GM21528 (cell line): ENCODE measurements around the gene PARVA.

Experiments
- ATAC-seq: cut with Tn5 transposase; IDR thresholded peaks from one replicate; pipeline ENCODE4 v1.9.1; 2021; ENCODE audit warnings: mild to moderate bottlenecking, moderate library complexity; ENCODE audit not compliant: unreplicated experiment, low FRiP score

The PARVA gene

GRCh38 chr11:12489246-12489772 lies 111.9 kb downstream of the PARVA start:
- ATAC-seq, result no peak

GRCh38 chr11:12494699-12495098 lies 117.3 kb downstream of the PARVA start:
- ATAC-seq, result no peak

GRCh38 chr11:12496181-12497025 lies 119.0 kb downstream of the PARVA start:
- ATAC-seq, result no peak

GRCh38 chr11:12497431-12497830 lies 120.1 kb downstream of the PARVA start:
- ATAC-seq, result no peak

GRCh38 chr11:12499071-12499470 lies 121.7 kb downstream of the PARVA start:
- ATAC-seq, result no peak

- no peak for ATAC-seq
Observed at GRCh38 chr11:12502046-12502445, 124.7 kb downstream of the PARVA start.

- ATAC-seq, result no peak
Observed at GRCh38 chr11:12503039-12503484, 125.7 kb downstream of the PARVA start.

GRCh38 chr11:12503886-12504285 lies 126.5 kb downstream of the PARVA start:
- no peak for ATAC-seq

- ATAC-seq, result no peak
Observed at GRCh38 chr11:12505183-12505582, 127.8 kb downstream of the PARVA start.

- no peak for ATAC-seq
Observed at GRCh38 chr11:12506404-12506921, 129.1 kb downstream of the PARVA start.

- no peak for ATAC-seq
Observed at GRCh38 chr11:12507391-12507790, 130.0 kb downstream of the PARVA start.

GRCh38 chr11:12508151-12508751 lies 130.9 kb downstream of the PARVA start:
- ATAC-seq, result no peak

GRCh38 chr11:12509371-12509770 lies 132.0 kb downstream of the PARVA start:
- no peak for ATAC-seq

- ATAC-seq, result no peak
Observed at GRCh38 chr11:12512132-12512531, 134.8 kb downstream of the PARVA start.

- no peak for ATAC-seq
Observed at GRCh38 chr11:12512826-12513395, 135.5 kb downstream of the PARVA start.

GRCh38 chr11:12516387-12517105 lies 139.2 kb downstream of the PARVA start:
- ATAC-seq, result no peak

- ATAC-seq, result no peak
Observed at GRCh38 chr11:12517306-12517705, 139.9 kb downstream of the PARVA start.

- no peak for ATAC-seq
Observed at GRCh38 chr11:12517741-12518140, 140.4 kb downstream of the PARVA start.

- no peak for ATAC-seq
Observed at GRCh38 chr11:12518606-12519385, 141.4 kb downstream of the PARVA start.

GRCh38 chr11:12520054-12520453 lies 142.7 kb downstream of the PARVA start:
- ATAC-seq, result no peak
